GM08714 (cell line): ENCODE data around the gene CRACR2B.

Experiments
- H3K4me3 ChIP-seq: fragments of 200-500 bp; sonication (Bioruptor generic); 2 replicates; pipeline ENCODE4 v1.5.1; 2014; ENCODE audit warnings: mild to moderate bottlenecking, low read length, inconsistent platforms
- ZNF274 ChIP-seq: IDR thresholded peaks from 2 replicates; pipeline ENCODE4 v1.6.1; 2012; ENCODE audit warnings: mild to moderate bottlenecking, low read depth, low read length

CRACR2B gene

GRCh38 chr11:799641-800316, 27.9 kb upstream of the CRACR2B start:
- H3K4me3 ChIP-seq: no peak overlapping the region
- no peak for TF ChIP-seq ZNF274

- no peak for TF ChIP-seq ZNF274
Observed at GRCh38 chr11:800473-800872, 27.2 kb upstream of the CRACR2B start.

GRCh38 chr11:801097-801780, 26.5 kb upstream of the CRACR2B start:
- no peak overlapping the region for H3K4me3 ChIP-seq
- TF ChIP-seq ZNF274: no peak

More at GRCh38 chr11:800473-800872, 27.2 kb upstream of the CRACR2B start:
- H3K4me3 ChIP-seq: no peak overlapping the region

GRCh38 chr11:802018-802617, 25.6 kb upstream of the CRACR2B start:
- no peak for TF ChIP-seq ZNF274

GRCh38 chr11:802693-803466, 24.8 kb upstream of the CRACR2B start:
- H3K4me3 ChIP-seq: no peak overlapping the region; the same call in 1 of the 2 replicates
- no peak for TF ChIP-seq ZNF274

More at GRCh38 chr11:802018-802617, 25.6 kb upstream of the CRACR2B start:
- no peak overlapping the region for H3K4me3 ChIP-seq

DNA sequence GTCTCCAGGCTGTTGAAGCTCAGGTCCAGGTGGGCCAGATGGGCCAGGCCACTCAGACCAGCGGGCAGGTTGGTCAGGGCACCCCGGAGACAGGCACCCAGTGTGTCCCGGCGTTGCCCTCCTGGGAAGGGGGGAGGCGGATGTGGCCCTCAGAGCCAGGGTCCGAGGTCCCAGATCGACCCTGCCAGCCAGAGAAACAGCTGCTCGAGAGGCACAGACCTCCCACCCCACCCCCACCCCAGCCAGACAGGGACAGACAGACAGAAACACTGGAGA, 24.3 kb upstream of the CRACR2B start:
- H3K4me3 ChIP-seq: peak overlapping the region; percentile 88; the same call in 1 of the 2 replicates
- no peak for TF ChIP-seq ZNF274

GRCh38 chr11:803770-804598, 23.7 kb upstream of the CRACR2B start:
- H3K4me3 ChIP-seq: peak overlapping the region; percentile 88
- no peak for TF ChIP-seq ZNF274

GRCh38 chr11:804599-804964, 23.1 kb upstream of the CRACR2B start:
- peak overlapping the region; percentile 88 for H3K4me3 ChIP-seq
- TF ChIP-seq ZNF274: no peak

DNA sequence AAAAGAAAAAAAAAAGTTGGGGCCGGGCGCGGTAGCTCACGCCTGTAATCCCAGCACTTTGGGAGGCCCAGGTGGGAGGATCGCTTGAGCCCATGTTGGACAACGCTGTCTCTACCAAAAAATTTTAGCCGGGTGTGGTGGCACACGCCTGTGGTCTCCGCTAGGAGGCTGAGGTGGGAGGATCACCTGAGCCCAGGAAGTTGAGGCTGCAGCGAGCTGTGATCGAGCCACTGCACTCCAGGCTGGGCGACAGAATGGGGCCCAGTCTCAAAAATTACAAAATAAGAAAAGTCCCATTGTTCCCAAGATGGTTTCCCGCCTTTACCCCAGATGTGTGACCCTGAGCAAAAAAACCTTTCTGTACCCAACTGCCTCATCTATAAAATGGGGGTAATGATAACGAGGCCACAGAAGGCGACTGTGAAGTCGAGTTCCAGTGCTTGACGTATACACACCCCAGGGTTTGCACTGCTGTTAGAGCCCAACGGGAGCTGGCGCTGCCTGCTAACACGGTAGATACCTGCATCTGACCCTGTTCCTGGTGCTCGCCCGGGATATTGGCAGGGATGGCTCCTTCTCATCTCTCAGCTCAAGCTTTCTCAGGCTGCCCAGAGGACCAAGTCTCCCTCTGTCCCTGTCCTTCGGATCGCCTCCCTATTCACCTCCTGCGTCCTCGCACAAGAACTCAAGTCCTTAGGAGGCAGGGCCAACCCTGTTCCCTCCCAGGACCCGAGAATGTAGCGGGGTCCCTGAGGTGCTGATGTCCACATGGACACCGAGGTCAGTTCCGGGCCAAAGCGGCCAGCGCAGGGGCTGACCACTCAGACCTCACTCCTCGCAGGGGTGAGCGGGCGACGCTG, 19.1 kb upstream of the CRACR2B start:
- peak overlapping the region; percentile 76 for H3K4me3 ChIP-seq
- no peak for TF ChIP-seq ZNF274

- TF ChIP-seq ZNF274: no peak
- H3K4me3 ChIP-seq: peak within 1 kb of the TSS; percentile 76
Observed at GRCh38 chr11:809287-810039, 18.3 kb upstream of the CRACR2B start, which contains the start of gene RPLP2. Gene RPLP2 (plus strand): TSS chr11:809967. CDS start chr11:810235, 268 bp downstream.

DNA sequence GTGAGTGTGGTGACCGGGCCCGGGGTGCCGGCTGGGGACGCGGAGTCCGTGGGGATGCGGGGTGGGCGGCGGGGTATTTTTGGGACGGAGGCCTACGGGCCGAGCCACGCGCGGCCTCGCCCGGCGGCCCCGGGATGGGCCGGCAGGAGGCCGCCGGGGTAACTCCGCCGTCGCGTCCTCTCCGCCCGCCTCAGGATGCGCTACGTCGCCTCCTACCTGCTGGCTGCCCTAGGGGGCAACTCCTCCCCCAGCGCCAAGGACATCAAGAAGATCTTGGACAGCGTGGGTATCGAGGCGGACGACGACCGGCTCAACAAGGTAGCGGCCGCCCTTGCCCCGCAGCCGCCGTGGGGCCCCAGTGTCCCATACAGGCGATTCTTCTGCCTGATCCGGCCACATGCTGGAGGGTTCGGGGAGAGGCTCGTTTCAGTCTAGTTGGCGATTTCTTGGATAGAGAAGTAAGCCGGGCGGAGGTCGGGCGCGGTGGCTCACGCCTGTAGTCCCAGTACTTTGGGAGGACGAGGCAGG, 17.6 kb upstream of the CRACR2B start:
- no peak for TF ChIP-seq ZNF274
- H3K4me3 ChIP-seq: peak overlapping the region; percentile 76
